ENCODE results near the gene PRELID3B. TPM values are rescaled to one million over a fixed set of nuclear protein-coding genes. Genes with fewer than 3 reads are reported as not detected.
A peak's percentile ranks its signal among the peaks of the same experiment; 100 is the strongest.

The PRELID3B gene
- total and polyA plus RNA-seq, 2 of the 13 experiments (the other 11 are each of a cell fraction or from before 2014, with no cell fraction given) = 23.3 to 42.6 TPM

DNA sequence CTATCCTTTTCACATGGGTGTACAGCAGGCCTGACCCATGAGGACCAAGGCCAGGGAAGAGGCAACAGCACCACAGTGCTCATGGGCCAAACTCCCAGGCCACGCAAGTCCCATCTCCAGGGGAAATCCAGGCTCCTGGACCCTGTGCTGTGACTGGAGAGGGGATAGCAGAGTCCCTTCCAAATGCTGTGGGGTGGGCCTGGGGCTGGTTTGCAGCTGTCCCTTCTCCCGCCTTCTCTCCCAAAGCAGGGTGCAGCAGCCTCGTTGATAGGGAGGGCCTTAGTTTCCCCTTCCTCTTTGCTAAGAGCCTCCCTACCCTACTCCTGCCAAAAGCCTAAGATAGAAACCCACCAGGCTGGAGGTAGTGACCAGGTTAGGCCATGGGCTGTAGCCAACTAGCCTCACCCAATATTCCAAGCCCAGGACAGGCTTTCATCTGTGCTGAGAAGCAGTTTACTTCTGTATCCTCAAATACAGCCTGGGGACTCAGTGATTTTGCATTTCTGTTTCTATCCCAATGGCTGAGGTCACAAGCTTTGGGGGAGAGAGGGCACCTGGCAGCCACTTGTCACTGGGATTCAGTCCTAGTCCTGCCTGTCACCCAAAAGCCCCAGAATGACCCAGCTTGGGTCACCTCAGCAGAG lies 36.9 kb downstream of the PRELID3B start (continued):
- TF ChIP-seq, protein P1, sequence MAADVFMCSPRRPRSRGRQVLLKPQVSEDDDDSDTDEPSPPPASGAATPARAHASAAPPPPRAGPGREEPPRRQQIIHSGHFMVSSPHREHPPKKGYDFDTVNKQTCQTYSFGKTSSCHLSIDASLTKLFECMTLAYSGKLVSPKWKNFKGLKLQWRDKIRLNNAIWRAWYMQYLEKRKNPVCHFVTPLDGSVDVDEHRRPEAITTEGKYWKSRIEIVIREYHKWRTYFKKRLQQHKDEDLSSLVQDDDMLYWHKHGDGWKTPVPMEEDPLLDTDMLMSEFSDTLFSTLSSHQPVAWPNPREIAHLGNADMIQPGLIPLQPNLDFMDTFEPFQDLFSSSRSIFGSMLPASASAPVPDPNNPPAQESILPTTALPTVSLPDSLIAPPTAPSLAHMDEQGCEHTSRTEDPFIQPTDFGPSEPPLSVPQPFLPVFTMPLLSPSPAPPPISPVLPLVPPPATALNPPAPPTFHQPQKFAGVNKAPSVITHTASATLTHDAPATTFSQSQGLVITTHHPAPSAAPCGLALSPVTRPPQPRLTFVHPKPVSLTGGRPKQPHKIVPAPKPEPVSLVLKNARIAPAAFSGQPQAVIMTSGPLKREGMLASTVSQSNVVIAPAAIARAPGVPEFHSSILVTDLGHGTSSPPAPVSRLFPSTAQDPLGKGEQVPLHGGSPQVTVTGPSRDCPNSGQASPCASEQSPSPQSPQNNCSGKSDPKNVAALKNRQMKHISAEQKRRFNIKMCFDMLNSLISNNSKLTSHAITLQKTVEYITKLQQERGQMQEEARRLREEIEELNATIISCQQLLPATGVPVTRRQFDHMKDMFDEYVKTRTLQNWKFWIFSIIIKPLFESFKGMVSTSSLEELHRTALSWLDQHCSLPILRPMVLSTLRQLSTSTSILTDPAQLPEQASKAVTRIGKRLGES (CRISPR knock-in tag; IDR thresholded peaks at IDR 0.05; ENCODE audit: borderline replicate concordance) = no peak
- TF ChIP-seq CEBPB (IDR thresholded peaks at IDR 0.05; ENCODE audit: borderline replicate concordance, low read depth, low read length) (no peak), NFKB2 (CRISPR knock-in tag; IDR thresholded peaks at IDR 0.05; ENCODE audit: borderline replicate concordance) (peak; percentile 17; the same call in 1 of the 2 replicates), MEF2D (CRISPR knock-in tag; IDR thresholded peaks at IDR 0.05) (0 out of 2 replicates have a peak, but pooled peaks have one; percentile 3), CCAR2 (optimal IDR thresholded peaks at IDR 0.05; ENCODE audit: low read depth, low read length) (no peak), KAT8 (CRISPR knock-in tag; IDR thresholded peaks at IDR 0.05) (no peak), RFX3 (CRISPR knock-in tag; IDR thresholded peaks at IDR 0.05) (no peak), SALL2 (CRISPR knock-in tag; IDR thresholded peaks at IDR 0.05) (no peak), ZBTB21 (CRISPR knock-in tag; IDR thresholded peaks at IDR 0.05) (no peak), SP140L (CRISPR knock-in tag; IDR thresholded peaks at IDR 0.05; ENCODE audit: borderline replicate concordance) (no peak), ZNF557 (CRISPR knock-in tag; IDR thresholded peaks at IDR 0.05) (0 out of 2 replicates have a peak, but pooled peaks have one; percentile 22), TP53 (CRISPR knock-in tag; conservative IDR thresholded peaks at IDR 0.05) (no peak), SAP130 (CRISPR knock-in tag; IDR thresholded peaks at IDR 0.05; ENCODE audit: low read depth) (no peak), ZNF136 (CRISPR knock-in tag; IDR thresholded peaks at IDR 0.05; ENCODE audit: low read depth) (no peak), TRIM24 (CRISPR knock-in tag; IDR thresholded peaks at IDR 0.05) (0 out of 2 replicates have a peak, but pooled peaks have one; percentile 1), POLR2G (IDR thresholded peaks at IDR 0.05; ENCODE audit: low read depth, low read length) (no peak)
- TF ChIP-seq, protein P2, sequence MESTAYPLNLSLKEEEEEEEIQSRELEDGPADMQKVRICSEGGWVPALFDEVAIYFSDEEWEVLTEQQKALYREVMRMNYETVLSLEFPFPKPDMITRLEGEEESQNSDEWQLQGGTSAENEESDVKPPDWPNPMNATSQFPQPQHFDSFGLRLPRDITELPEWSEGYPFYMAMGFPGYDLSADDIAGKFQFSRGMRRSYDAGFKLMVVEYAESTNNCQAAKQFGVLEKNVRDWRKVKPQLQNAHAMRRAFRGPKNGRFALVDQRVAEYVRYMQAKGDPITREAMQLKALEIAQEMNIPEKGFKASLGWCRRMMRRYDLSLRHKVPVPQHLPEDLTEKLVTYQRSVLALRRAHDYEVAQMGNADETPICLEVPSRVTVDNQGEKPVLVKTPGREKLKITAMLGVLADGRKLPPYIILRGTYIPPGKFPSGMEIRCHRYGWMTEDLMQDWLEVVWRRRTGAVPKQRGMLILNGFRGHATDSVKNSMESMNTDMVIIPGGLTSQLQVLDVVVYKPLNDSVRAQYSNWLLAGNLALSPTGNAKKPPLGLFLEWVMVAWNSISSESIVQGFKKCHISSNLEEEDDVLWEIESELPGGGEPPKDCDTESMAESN (CRISPR knock-in tag; conservative IDR thresholded peaks at IDR 0.05) = no peak
- TF ChIP-seq, protein P3, sequence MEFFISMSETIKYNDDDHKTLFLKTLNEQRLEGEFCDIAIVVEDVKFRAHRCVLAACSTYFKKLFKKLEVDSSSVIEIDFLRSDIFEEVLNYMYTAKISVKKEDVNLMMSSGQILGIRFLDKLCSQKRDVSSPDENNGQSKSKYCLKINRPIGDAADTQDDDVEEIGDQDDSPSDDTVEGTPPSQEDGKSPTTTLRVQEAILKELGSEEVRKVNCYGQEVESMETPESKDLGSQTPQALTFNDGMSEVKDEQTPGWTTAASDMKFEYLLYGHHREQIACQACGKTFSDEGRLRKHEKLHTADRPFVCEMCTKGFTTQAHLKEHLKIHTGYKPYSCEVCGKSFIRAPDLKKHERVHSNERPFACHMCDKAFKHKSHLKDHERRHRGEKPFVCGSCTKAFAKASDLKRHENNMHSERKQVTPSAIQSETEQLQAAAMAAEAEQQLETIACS (CRISPR knock-in tag; IDR thresholded peaks at IDR 0.05) = no peak
- TF ChIP-seq, protein P4, sequence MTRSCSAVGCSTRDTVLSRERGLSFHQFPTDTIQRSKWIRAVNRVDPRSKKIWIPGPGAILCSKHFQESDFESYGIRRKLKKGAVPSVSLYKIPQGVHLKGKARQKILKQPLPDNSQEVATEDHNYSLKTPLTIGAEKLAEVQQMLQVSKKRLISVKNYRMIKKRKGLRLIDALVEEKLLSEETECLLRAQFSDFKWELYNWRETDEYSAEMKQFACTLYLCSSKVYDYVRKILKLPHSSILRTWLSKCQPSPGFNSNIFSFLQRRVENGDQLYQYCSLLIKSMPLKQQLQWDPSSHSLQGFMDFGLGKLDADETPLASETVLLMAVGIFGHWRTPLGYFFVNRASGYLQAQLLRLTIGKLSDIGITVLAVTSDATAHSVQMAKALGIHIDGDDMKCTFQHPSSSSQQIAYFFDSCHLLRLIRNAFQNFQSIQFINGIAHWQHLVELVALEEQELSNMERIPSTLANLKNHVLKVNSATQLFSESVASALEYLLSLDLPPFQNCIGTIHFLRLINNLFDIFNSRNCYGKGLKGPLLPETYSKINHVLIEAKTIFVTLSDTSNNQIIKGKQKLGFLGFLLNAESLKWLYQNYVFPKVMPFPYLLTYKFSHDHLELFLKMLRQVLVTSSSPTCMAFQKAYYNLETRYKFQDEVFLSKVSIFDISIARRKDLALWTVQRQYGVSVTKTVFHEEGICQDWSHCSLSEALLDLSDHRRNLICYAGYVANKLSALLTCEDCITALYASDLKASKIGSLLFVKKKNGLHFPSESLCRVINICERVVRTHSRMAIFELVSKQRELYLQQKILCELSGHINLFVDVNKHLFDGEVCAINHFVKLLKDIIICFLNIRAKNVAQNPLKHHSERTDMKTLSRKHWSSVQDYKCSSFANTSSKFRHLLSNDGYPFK (CRISPR knock-in tag; IDR thresholded peaks at IDR 0.05; ENCODE audit: borderline replicate concordance) = peak; percentile 26; the same call in 1 of the 2 replicates
- TF ChIP-seq, protein P5, sequence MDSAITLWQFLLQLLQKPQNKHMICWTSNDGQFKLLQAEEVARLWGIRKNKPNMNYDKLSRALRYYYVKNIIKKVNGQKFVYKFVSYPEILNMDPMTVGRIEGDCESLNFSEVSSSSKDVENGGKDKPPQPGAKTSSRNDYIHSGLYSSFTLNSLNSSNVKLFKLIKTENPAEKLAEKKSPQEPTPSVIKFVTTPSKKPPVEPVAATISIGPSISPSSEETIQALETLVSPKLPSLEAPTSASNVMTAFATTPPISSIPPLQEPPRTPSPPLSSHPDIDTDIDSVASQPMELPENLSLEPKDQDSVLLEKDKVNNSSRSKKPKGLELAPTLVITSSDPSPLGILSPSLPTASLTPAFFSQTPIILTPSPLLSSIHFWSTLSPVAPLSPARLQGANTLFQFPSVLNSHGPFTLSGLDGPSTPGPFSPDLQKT (CRISPR knock-in tag; IDR thresholded peaks at IDR 0.05; ENCODE audit: borderline replicate concordance) = no peak

Measured in HepG2 (cell line).